ENCODE measurements around the gene HOXA9. TPM values are rescaled to one million over a fixed set of nuclear protein-coding genes. Genes with fewer than 3 reads are reported as not detected.

HOXA9 gene
- total RNA-seq, 4 donors from 2014 or later = 25.7 to 71.2 (median 46.1) TPM

DNA sequence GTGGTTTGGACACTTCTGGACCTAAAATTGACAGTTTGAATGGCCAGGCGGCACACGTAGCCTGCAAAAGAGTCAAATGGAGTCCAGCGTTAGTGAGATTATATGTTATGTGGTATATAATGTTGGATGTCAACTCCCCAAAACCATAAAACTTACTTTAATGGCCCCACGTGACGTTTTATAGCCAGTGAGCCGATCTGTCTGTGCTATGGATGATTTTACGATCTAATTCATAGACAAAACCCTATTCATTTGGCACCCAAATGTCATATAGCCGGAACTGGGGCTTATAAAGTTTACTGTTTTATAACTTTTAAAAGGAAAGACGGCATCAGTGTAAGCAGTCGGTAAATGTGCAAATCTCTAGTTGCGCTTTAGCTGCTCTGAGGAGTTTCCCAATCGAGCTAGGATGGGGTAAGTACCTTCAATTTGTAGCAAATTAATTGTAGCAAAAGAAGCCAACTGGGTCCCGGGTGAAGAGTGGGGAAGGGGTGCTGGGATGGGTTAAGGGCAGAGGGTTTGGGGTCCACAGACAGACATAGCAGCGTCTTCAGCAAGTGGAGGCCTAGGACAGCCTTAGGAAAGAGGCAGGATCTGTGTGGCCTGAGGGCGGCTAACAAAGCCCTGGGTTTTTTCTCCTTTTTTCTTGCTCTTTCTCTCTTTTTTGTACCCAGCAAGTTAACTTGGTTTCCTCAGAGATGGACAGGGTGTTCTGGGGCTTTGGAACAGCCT is 25.0 kb downstream of the HOXA9 start:
- H3K36me3 ChIP-seq = peaks cover 0 to 7% (median 0%) of the 10 kb centered on the region in 3 donors
- no peaks in the 10 kb centered on the region for H3K9me3 ChIP-seq
- H3K27ac ChIP-seq = peak overlapping the region; percentile 31 to 96 (median 80)
- DNase-seq = peak in 2 of 3 donors; percentile 61 to 77
- peak overlapping the region in 3 of 4 donors; percentile 19 to 75 (median 58) for H3K4me3 ChIP-seq
- no peak for TF ChIP-seq CTCF (IDR thresholded peaks at IDR 0.05)
- peak; percentile 74 to 77 for TF ChIP-seq POLR2A (IDR thresholded peaks at IDR 0.05)
- H3K4me1 ChIP-seq = peaks cover 0 to 44% (median 3%) of the 10 kb centered on the region in 4 donors
- H3K27me3 ChIP-seq = no peaks in the 10 kb centered on the region

- peak overlapping the region; percentile 60 to 96 (median 80) for H3K27ac ChIP-seq
- H3K4me3 ChIP-seq = peak overlapping the region in 3 of 4 donors; percentile 19 to 75 (median 58)
- TF ChIP-seq POLR2A (IDR thresholded peaks at IDR 0.05) = no peak
- TF ChIP-seq CTCF (IDR thresholded peaks at IDR 0.05) = no peak
- H3K4me1 ChIP-seq = peaks cover 0 to 46% (median 5%) of the 10 kb centered on the region in 4 donors
- H3K27me3 ChIP-seq = no peaks in the 10 kb centered on the region
- peak in 2 of 3 donors; percentile 14 to 73 for DNase-seq
- H3K36me3 ChIP-seq = no peaks in the 10 kb centered on the region
- H3K9me3 ChIP-seq = no peaks in the 10 kb centered on the region
These were observed 25.8 kb downstream of the HOXA9 start for GRCh38 chr7:27139334-27140125.

DNA sequence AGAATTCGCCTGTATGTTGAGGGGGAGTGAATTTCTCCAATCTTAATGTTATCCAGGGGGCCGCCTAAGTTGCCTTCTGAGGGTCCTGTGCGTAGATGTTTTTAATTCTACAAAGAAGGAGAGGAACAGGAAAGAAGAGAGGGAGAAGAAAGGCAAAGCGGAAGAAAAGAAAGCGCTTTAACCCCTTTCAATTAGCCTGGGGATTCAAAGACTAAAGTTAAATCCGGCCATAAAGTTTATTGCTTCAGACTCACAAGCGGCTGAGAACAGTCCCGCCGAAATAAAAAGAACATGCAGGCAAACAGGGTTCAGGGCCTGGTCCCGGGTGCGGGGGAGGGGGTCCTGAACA is 26.4 kb downstream of the HOXA9 start:
- no peak for DNase-seq
- H3K36me3 ChIP-seq = no peaks in the 10 kb centered on the region
- peak overlapping the region in 3 of 4 donors; percentile 19 to 75 (median 58) for H3K4me3 ChIP-seq
- H3K4me1 ChIP-seq = peaks cover 0 to 52% (median 6%) of the 10 kb centered on the region in 4 donors
- H3K9me3 ChIP-seq = no peaks in the 10 kb centered on the region
- peak overlapping the region; percentile 60 to 96 (median 80) for H3K27ac ChIP-seq
- TF ChIP-seq CTCF (IDR thresholded peaks at IDR 0.05) (no peak), POLR2A (IDR thresholded peaks at IDR 0.05) (no peak)
- H3K27me3 ChIP-seq = no peaks in the 10 kb centered on the region

DNA sequence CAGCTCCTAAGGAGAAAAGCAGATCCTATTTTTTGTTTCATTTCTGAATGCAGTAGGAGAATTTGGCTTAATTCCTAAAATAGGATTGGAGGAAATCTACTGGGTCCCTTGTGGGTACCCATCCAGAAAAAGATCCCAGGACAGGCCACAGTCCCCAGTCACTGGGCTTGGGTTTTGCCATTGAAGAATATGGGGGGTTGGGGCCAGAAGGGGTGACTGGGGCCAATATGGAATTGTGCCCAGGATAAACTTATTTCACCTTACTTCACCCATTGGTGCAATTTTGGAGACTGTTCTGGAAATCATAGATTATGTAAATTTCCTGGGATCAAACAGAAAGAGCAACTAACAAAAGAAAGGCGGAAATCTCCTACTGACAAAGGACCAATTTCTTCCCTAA is 26.9 kb downstream of the HOXA9 start:
- H3K36me3 ChIP-seq = no peaks in the 10 kb centered on the region
- no peaks in the 10 kb centered on the region for H3K27me3 ChIP-seq
- DNase-seq = peak in 1 of 3 donors; percentile 5
- no peak for TF ChIP-seq POLR2A (IDR thresholded peaks at IDR 0.05)
- no peak for TF ChIP-seq CTCF (IDR thresholded peaks at IDR 0.05)
- H3K4me3 ChIP-seq = peak overlapping the region in 2 of 4 donors; percentile 58 to 75
- peaks cover 0 to 52% (median 6%) of the 10 kb centered on the region in 4 donors for H3K4me1 ChIP-seq
- H3K9me3 ChIP-seq = no peaks in the 10 kb centered on the region
- H3K27ac ChIP-seq = peak overlapping the region; percentile 44 to 96 (median 80)

DNA sequence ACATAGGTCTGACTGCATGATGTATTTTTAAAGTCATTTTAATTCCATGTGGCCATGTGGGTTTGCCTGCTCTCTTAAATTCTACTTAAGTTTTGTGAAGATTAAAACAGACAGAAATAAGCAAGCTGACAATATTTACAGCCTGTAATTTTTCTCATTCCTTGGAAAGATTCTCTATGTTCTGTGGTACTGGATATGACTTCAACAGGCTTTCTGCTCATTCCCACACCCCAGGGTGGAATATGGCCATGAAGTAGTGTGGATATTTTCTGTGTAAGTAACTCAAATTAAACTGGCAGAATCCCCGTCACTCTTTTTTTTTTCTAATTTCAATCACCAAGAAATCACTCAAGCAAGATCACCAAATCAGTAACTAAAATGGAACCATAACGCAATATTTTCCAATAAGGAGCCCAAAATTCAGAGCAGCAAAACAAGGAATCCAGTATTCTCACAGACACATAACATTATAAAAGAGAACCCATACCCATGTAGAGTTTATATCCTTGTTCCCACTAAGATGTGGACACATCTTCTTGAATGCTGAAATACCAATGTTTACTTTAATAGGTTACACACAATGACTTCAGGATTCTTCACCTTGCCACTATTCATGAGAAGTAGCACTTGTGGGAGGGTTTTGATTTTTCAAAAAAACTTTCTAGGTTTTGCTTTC is 27.6 kb downstream of the HOXA9 start:
- Histone ChIP-seq H3K36me3 (no peaks in the 10 kb centered on the region), H3K27ac (peak overlapping the region; percentile 44 to 96 (median 80)), H3K9me3 (no peaks in the 10 kb centered on the region), H3K4me3 (peak overlapping the region in 1 of 4 donors; percentile 75), H3K4me1 (peaks cover 0 to 59% (median 6%) of the 10 kb centered on the region in 4 donors), H3K27me3 (no peaks in the 10 kb centered on the region)
- no peak for DNase-seq
- TF ChIP-seq CTCF (IDR thresholded peaks at IDR 0.05) = no peak
- no peak for TF ChIP-seq POLR2A (IDR thresholded peaks at IDR 0.05)

All from Peyer's patch (tissue), 4 donors.